ENCODE measurements around the gene ARHGEF35.
"Not testable (repeated sequence)": the region's sequence is repeated elsewhere in the genome, so short reads cannot be mapped to it uniquely, and the experiment has no call there.

ARHGEF35 gene

GRCh38 chr7:144178380-144179164 is 17.1 kb downstream of the ARHGEF35 start:
- not testable (repeated sequence) for DNase-seq

- no peak for DNase-seq
Measured at GRCh38 chr7:144174613-144175012, 21.0 kb downstream of the ARHGEF35 start.

- DNase-seq, result not testable (repeated sequence)
Measured at GRCh38 chr7:144171594-144172350, 23.9 kb downstream of the ARHGEF35 start.

- DNase-seq, result no peak
Measured at GRCh38 chr7:144164784-144165183, 30.8 kb downstream of the ARHGEF35 start.

GRCh38 chr7:144158861-144159260 is 36.8 kb downstream of the ARHGEF35 start:
- no peak for DNase-seq

- DNase-seq, result no peak
Measured at GRCh38 chr7:144148224-144148827, 47.3 kb downstream of the ARHGEF35 start.

- DNase-seq, result no peak
Measured at GRCh38 chr7:144144426-144144825, 51.2 kb downstream of the ARHGEF35 start.

- no peak for DNase-seq
Measured at GRCh38 chr7:144142187-144142586, 53.4 kb downstream of the ARHGEF35 start.

GRCh38 chr7:144137501-144137900 is 58.1 kb downstream of the ARHGEF35 start:
- DNase-seq, result no peak
